Measurements from ENCODE around the gene WDR70.

- no peak for TF ChIP-seq CTCF (IDR thresholded peaks at IDR 0.05)
- no peak for TF ChIP-seq EP300 (IDR thresholded peaks at IDR 0.05)
These were observed 191.5 kb downstream of the WDR70 start for GRCh38 chr5:37570597-37570996.

Measured in ovary (tissue), 3 donors.